Esophagus (tissue), 2 donors: ENCODE results near the gene SHFL. TPM values are rescaled to one million over a fixed set of nuclear protein-coding genes. Genes with fewer than 3 reads are reported as not detected.

Experiments used
- H3K27ac ChIP-seq, 2 donors: one replicate each; pipeline ENCODE4 v1.5.1; 2013; ENCODE audit warnings: low read depth in 2 of 2, mild to moderate bottlenecking in 2 of 2, inconsistent platforms in 1 of 2, low read length in 1 of 2, moderate library complexity in 1 of 2
- H3K27me3 ChIP-seq, 2 donors: one replicate each; pipeline ENCODE4 v1.6.1; 2013; ENCODE audit warnings: low read length in 2 of 2, control low read depth in 1 of 2, mild to moderate bottlenecking in 1 of 2; ENCODE audit not compliant: insufficient read depth in 2 of 2, control insufficient read depth in 1 of 2
- H3K36me3 ChIP-seq, 2 donors: one replicate each; pipeline ENCODE4 v1.6.1; 2013; ENCODE audit warnings: low read length in 1 of 2; ENCODE audit not compliant: control insufficient read depth in 2 of 2, insufficient read depth in 2 of 2
- H3K4me1 ChIP-seq, 2 donors: one replicate each; pipeline ENCODE4 v1.6.1; 2013; ENCODE audit warnings: low read length in 1 of 2; ENCODE audit not compliant: control insufficient read depth in 2 of 2, insufficient read depth in 2 of 2
- H3K4me3 ChIP-seq, 2 donors: one replicate each; pipeline ENCODE4 v1.5.1; 2013; ENCODE audit warnings: low read length in 2 of 2, mild to moderate bottlenecking in 2 of 2, low read depth in 1 of 2, moderate library complexity in 1 of 2
- H3K9me3 ChIP-seq, 2 donors: one replicate each; pipeline ENCODE4 v1.6.1; 2013; ENCODE audit warnings: mild to moderate bottlenecking in 2 of 2, low read depth in 1 of 2, low read length in 1 of 2, moderate library complexity in 1 of 2; ENCODE audit not compliant: control insufficient read depth in 2 of 2, insufficient read depth in 1 of 2
- WGBS, 2 donors: extraction: QIAGEN DNeasy Blood & Tissue Kit; methylation state at CpG; one replicate each; pipeline ENCODE4 v1.1.7; 2013; 5-methylcytosine and 5-hydroxymethylcytosine counted together
- polyA plus RNA-seq, 2 donors: library from polyadenylated mRNA; stranded (reverse); fragments of 200-250 nt; gene quantifications; one replicate each; pipeline ENCODE4 v1.2.3, GENCODE V29; 2013
- donor health status: healthy with polysubstance abuse.
- donor health status: Bipolar disorder and iron deficiency.

The SHFL gene
- polyA plus RNA-seq, 2 donors: 15.7 to 22.9 TPM

DNA sequence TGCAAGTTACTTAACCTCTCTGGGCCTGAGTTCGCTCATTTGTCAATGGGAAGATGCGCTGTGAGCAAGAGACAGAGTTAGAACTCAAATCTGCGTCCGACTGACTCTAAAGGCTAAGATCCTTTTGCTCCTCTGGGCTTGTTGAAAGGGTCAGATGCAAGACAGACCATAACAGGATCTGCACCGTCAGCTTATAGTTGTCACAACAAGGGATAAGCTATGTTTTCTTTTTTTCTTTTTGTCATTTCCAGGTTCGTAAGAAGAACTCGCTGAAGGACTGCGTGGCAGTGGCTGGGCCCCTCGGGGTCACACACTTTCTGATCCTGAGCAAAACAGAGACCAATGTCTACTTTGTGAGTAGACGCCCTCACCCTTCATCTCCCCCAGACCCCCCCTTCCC, 21.1 kb downstream of the SHFL start:
- WGBS, 2 donors: 70 to 71% methylated on average over 10 of the region's 10 CpGs
- no peak overlapping the region for H3K27ac ChIP-seq
- no peaks in the 10 kb centered on the region for H3K27me3 ChIP-seq
- peak overlapping the region; percentile 80 to 81 for H3K4me3 ChIP-seq
- H3K4me1 ChIP-seq: peaks cover 0 to 11% of the 10 kb centered on the region in 2 donors
- H3K36me3 ChIP-seq: peaks cover 11 to 38% of the 10 kb centered on the region in 2 donors
- no peaks in the 10 kb centered on the region for H3K9me3 ChIP-seq

- H3K36me3 ChIP-seq: peaks cover 11 to 40% of the 10 kb centered on the region in 2 donors
- WGBS, 2 donors: 90 to 92% methylated on average over 14 of the region's 14 CpGs
- no peak overlapping the region for H3K27ac ChIP-seq
- no peaks in the 10 kb centered on the region for H3K27me3 ChIP-seq
- no peaks in the 10 kb centered on the region for H3K9me3 ChIP-seq
- H3K4me1 ChIP-seq: peaks cover 0 to 12% of the 10 kb centered on the region in 2 donors
- H3K4me3 ChIP-seq: no peak overlapping the region
These were observed 21.8 kb downstream of the SHFL start for GRCh38 chr19:10107817-10108367.

- Histone ChIP-seq H3K9me3 (no peaks in the 10 kb centered on the region), H3K27ac (no peak overlapping the region), H3K4me1 (peaks cover 0 to 15% of the 10 kb centered on the region in 2 donors), H3K27me3 (no peaks in the 10 kb centered on the region), H3K36me3 (peaks cover 11 to 45% of the 10 kb centered on the region in 2 donors), H3K4me3 (no peak overlapping the region)
- WGBS, 2 donors: 91% methylated on average over 14 of the region's 14 CpGs
These were observed 23.4 kb downstream of the SHFL start for GRCh38 chr19:10109528-10109927.

- Histone ChIP-seq H3K9me3 (no peaks in the 10 kb centered on the region), H3K36me3 (peaks cover 11 to 51% of the 10 kb centered on the region in 2 donors), H3K27me3 (no peaks in the 10 kb centered on the region), H3K27ac (peak overlapping the region in 1 of 2 donors; percentile 25), H3K4me1 (peaks cover 0 to 15% of the 10 kb centered on the region in 2 donors), H3K4me3 (no peak overlapping the region)
- WGBS, 2 donors: 88 to 89% methylated on average over 44 of the region's 44 CpGs
These were observed 24.2 kb downstream of the SHFL start for GRCh38 chr19:10110076-10110971.

DNA sequence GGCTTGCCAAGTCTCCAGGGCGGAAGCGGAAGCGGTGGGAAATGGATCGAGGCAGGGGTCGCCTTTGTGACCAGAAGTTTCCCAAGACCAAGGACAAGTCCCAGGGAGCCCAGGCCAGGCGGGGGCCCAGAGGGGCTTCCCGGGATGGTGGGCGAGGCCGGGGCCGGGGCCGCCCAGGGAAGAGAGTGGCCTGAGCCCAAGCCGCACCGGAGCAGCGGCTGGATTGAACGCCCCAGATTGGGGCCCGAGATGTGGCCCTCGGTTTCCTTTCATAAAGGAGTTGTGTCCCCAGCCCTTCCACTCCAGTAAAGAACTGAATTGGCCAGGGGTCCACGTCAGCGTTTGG, 24.8 kb downstream of the SHFL start:
- peaks cover 14 to 57% of the 10 kb centered on the region in 2 donors for H3K36me3 ChIP-seq
- WGBS, 2 donors: 87 to 90% methylated on average over 19 of the region's 19 CpGs

GRCh38 chr19:10111405-10111811, 25.3 kb downstream of the SHFL start, which contains the start of gene P2RY11:
Gene P2RY11 (plus strand): TSS chr19:10111693. CDS start chr19:10111722, 29 bp downstream.
- no peaks in the 10 kb centered on the region for H3K27me3 ChIP-seq

More for the DNA sequence above, 24.8 kb downstream of the SHFL start:
- peaks cover 0 to 12% of the 10 kb centered on the region in 2 donors for H3K4me1 ChIP-seq
- H3K4me3 ChIP-seq: no peak overlapping the region
- peaks cover 0 to 2% of the 10 kb centered on the region in 2 donors for H3K9me3 ChIP-seq
- no peaks in the 10 kb centered on the region for H3K27me3 ChIP-seq
- peak overlapping the region in 1 of 2 donors; percentile 25 for H3K27ac ChIP-seq

DNA sequence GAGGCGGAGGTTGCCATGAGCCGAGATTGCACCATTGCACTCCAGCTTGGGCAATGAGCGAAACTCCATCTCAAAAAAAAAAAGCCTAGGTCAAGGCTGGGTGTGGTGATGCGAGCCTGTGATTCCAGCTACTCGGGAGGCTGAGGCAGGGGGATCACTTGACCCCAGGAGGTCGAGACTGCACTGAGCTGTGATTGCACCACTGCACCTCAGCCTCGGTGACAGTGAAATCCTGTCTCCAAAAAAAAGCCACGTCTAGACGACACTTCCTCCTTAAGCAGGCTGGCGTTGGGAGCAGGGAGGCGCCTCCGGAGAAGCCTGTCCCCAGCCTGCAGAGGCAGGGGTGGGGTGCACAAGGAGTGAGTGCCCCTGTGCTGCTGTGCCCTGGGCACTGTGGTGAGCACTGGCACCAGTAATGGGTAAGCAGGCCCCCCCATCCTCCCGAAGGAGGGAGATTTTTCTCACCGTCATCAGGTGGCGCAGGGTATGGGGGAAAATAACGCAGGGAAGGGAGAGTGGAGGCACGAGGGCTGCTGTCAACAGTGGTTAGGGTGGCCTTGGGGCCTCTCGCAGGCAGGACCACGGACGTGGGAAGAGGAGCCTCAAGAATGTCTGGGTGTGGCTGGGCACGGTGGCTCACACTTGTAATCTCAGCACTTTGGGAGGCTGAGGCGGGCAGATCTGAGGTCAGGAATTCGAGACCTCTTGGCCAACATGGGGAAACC, 26.1 kb downstream of the SHFL start:
- 50 to 51% methylated on average over 23 of the region's 23 CpGs for WGBS, 2 donors
- Histone ChIP-seq H3K36me3 (peaks cover 21 to 69% of the 10 kb centered on the region in 2 donors), H3K4me1 (peaks cover 0 to 16% of the 10 kb centered on the region in 2 donors), H3K9me3 (peaks cover 0 to 3% of the 10 kb centered on the region in 2 donors), H3K4me3 (no peak overlapping the region), H3K27me3 (no peaks in the 10 kb centered on the region), H3K27ac (peak overlapping the region; percentile 14 to 36)

More at GRCh38 chr19:10111405-10111811, 25.3 kb downstream of the SHFL start, which contains the start of gene P2RY11:
- Histone ChIP-seq H3K4me1 (peaks cover 0 to 15% of the 10 kb centered on the region in 2 donors), H3K9me3 (peaks cover 0 to 3% of the 10 kb centered on the region in 2 donors), H3K36me3 (peaks cover 19 to 62% of the 10 kb centered on the region in 2 donors), H3K4me3 (no peak within 1 kb of the TSS), H3K27ac (peak within 1 kb of the TSS; percentile 14 to 36)
- 45 to 52% methylated on average over 8 of the region's 8 CpGs for WGBS, 2 donors

- Histone ChIP-seq H3K4me3 (no peak overlapping the region), H3K9me3 (peaks cover 0 to 3% of the 10 kb centered on the region in 2 donors), H3K27me3 (no peaks in the 10 kb centered on the region), H3K4me1 (peaks cover 0 to 12% of the 10 kb centered on the region in 2 donors), H3K36me3 (peaks cover 16 to 67% of the 10 kb centered on the region in 2 donors), H3K27ac (peak overlapping the region; percentile 6 to 13)
- 18 to 20% methylated on average over 25 of the region's 25 CpGs for WGBS, 2 donors
These were observed 26.9 kb downstream of the SHFL start for GRCh38 chr19:10112895-10113591.

GRCh38 chr19:10113592-10113963, 27.5 kb downstream of the SHFL start:
- Histone ChIP-seq H3K27me3 (no peaks in the 10 kb centered on the region), H3K4me3 (no peak overlapping the region), H3K4me1 (peaks cover 0 to 13% of the 10 kb centered on the region in 2 donors), H3K27ac (no peak overlapping the region), H3K36me3 (peaks cover 13 to 63% of the 10 kb centered on the region in 2 donors), H3K9me3 (peaks cover 0 to 3% of the 10 kb centered on the region in 2 donors)
- WGBS, 2 donors: 63 to 67% methylated on average over 19 of the region's 19 CpGs
